Neural cell (in vitro differentiated cells): ENCODE results near the gene CACNA1I. TPM values are rescaled to one million over a fixed set of nuclear protein-coding genes. Genes with fewer than 3 reads are reported as not detected.

ENCODE experiments used
- H2AFZ ChIP-seq: fragments of 200-600, 300-800 bp; sonication (generic), shearing (Covaris generic); 2 replicates; pipeline ENCODE4 v1.6.0; 2014; ENCODE audit warnings: low read depth, mild to moderate bottlenecking, antibody characterized with exemption, low read length, moderate library complexity
- H3F3A ChIP-seq: fragments of 200-600 bp; shearing (Covaris generic); 2 replicates; pipeline ENCODE4 v1.6.1; 2016; ENCODE audit warnings: mild to moderate bottlenecking, moderate library complexity, mixed read lengths, antibody characterized with exemption, low read length; ENCODE audit not compliant: insufficient read depth, poor library complexity, severe bottlenecking
- H3K27ac ChIP-seq: fragments of 200-600, 300-800 bp; sonication (generic), shearing (Covaris generic); 2 replicates; pipeline ENCODE4 v1.5.1; 2014; ENCODE audit warnings: mild to moderate bottlenecking, low read length, moderate library complexity
- H3K27me3 ChIP-seq: fragments of 300-800, 200-600 bp; sonication (generic), shearing (Covaris generic); 2 replicates; pipeline ENCODE4 v1.6.0; 2014; ENCODE audit warnings: mild to moderate bottlenecking, low read depth, low read length, moderate library complexity; ENCODE audit not compliant: insufficient read depth
- H3K36me3 ChIP-seq: fragments of 300-800, 200-600 bp; sonication (generic), shearing (Covaris generic); 2 replicates; pipeline ENCODE4 v1.5.1; 2014; ENCODE audit warnings: mild to moderate bottlenecking, antibody characterized with exemption, low read length, moderate library complexity; ENCODE audit not compliant: insufficient read depth
- H3K4me2 ChIP-seq: fragments of 300-800, 200-600 bp; sonication (generic), shearing (Covaris generic); 2 replicates; pipeline ENCODE4 v1.6.0; 2014; ENCODE audit warnings: mild to moderate bottlenecking, low read length
- H3K4me3 ChIP-seq: fragments of 300-800, 200-600 bp; sonication (generic), shearing (Covaris generic); 2 replicates; pipeline ENCODE4 v1.5.1; 2014; ENCODE audit warnings: mild to moderate bottlenecking, low read length, moderate library complexity
- H3K79me2 ChIP-seq: fragments of 200-600 bp; shearing (Covaris generic); replicated peaks from 2 replicates; pipeline ENCODE4 v1.6.0; 2014; ENCODE audit warnings: mild to moderate bottlenecking, low read length, moderate library complexity; ENCODE audit not compliant: insufficient read depth
- H3K9ac ChIP-seq: fragments of 300-800, 200-600 bp; sonication (generic), shearing (Covaris generic); 2 replicates; pipeline ENCODE4 v1.6.1; 2016; ENCODE audit warnings: mild to moderate bottlenecking, low read length, mixed read lengths
- H3K9me2 ChIP-seq: fragments of 200-600 bp; shearing (Covaris generic); 2 replicates; pipeline ENCODE4 v1.6.1; 2016; ENCODE audit warnings: mild to moderate bottlenecking, low read length, mixed read lengths; ENCODE audit not compliant: insufficient read depth
- H3K9me3 ChIP-seq: fragments of 200-600, 300-800 bp; sonication (generic), shearing (Covaris generic); 2 replicates; pipeline ENCODE4 v1.6.1; 2016; ENCODE audit warnings: mild to moderate bottlenecking, mixed run types, low read length, moderate library complexity, mixed read lengths
- H4K20me1 ChIP-seq: fragments of 200-600 bp; shearing (Covaris generic); 2 replicates; pipeline ENCODE4 v1.6.1; 2016; ENCODE audit warnings: mild to moderate bottlenecking, mixed run types; ENCODE audit not compliant: insufficient read depth
- EP300 ChIP-seq: fragments of 450-650 bp; conservative IDR thresholded peaks from 2 replicates; pipeline ENCODE4 v1.6.1; 2014; ENCODE audit warnings: antibody characterized with exemption, mild to moderate bottlenecking, moderate library complexity; ENCODE audit not compliant: poor library complexity, severe bottlenecking
- EZH2 ChIP-seq: fragments of 200-600, 300-800 bp; shearing (Covaris generic), sonication (generic); IDR thresholded peaks from 2 replicates; pipeline ENCODE4 v1.6.1; 2014; ENCODE audit warnings: antibody characterized with exemption, low read length, borderline replicate concordance, mild to moderate bottlenecking; ENCODE audit not compliant: insufficient read depth, poor library complexity, severe bottlenecking
- MXI1 ChIP-seq: fragments of 450-650 bp; conservative IDR thresholded peaks from 2 replicates; pipeline ENCODE4 v1.6.1; 2014; ENCODE audit warnings: antibody characterized with exemption, mild to moderate bottlenecking; ENCODE audit not compliant: poor library complexity, severe bottlenecking
- POLR2AphosphoS5 ChIP-seq: IDR thresholded peaks from 2 replicates; pipeline ENCODE4 v1.6.1; 2012
- RAD21 ChIP-seq: fragments of 450-650 bp; conservative IDR thresholded peaks from 2 replicates; pipeline ENCODE4 v1.6.1; 2014; ENCODE audit warnings: antibody characterized with exemption, mild to moderate bottlenecking, moderate library complexity
- SMC3 ChIP-seq: fragments of 450-650 bp; conservative IDR thresholded peaks from 2 replicates; pipeline ENCODE4 v1.6.1; 2014; ENCODE audit warnings: antibody characterized with exemption, mild to moderate bottlenecking, moderate library complexity; ENCODE audit not compliant: poor library complexity
- TAF1 ChIP-seq: IDR thresholded peaks from 2 replicates; pipeline ENCODE4 v1.6.1; 2012; ENCODE audit warnings: low read depth
- polyA plus RNA-seq: library from polyadenylated mRNA; depleted of rRNA; stranded (reverse); fragments of >200 nt; gene quantifications from 2 replicates; pipeline ENCODE4 v1.2.3, GENCODE V29; 2014
- TF ChIP-seq, protein P1 (sequence below): fragments of 450-650 bp; IDR thresholded peaks from 2 replicates; pipeline ENCODE4 v1.5.1; 2014; ENCODE audit warnings: antibody characterized with exemption, mild to moderate bottlenecking, moderate library complexity; ENCODE audit not compliant: poor library complexity, severe bottlenecking
- TF ChIP-seq, protein P2 (sequence below): IDR thresholded peaks from 2 replicates; pipeline ENCODE4 v1.6.1; 2012; ENCODE audit warnings: borderline replicate concordance

The CACNA1I gene
- polyA plus RNA-seq, 1 donor from 2014 or later, result 1.9 TPM

DNA sequence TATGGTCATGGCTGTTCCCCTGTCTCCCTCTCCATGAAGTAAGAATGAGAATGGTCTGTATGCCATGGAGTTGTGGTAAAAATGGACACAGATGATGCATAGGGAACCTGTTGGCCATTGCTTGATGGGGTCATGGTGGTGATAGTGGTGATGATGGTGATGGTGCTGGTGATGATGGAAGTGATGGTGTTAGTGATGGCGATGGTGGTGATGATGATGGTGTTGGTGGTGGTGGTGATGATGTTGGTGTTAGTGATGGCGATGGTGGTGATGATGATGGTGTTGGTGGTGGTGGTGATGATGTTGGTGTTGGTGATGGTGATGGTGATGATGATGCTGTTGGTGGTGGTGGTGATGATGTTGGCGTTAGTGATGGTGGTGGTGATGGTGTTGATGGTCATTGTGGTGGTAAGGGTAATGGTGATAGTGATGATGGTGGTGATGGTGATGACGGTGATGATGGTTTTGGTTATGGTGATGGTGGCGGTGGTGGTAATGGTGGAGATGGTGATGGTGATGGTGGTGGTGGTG, 5.1 kb upstream of the CACNA1I start:
- Histone ChIP-seq H3K4me3 (no peak overlapping the region), H3F3A (no peaks in the 10 kb centered on the region), H3K9me3 (no peaks in the 10 kb centered on the region), H3K9me2 (no peaks in the 10 kb centered on the region), H3K9ac (no peak overlapping the region), H3K27ac (no peak overlapping the region), H3K36me3 (no peaks in the 10 kb centered on the region), H3K4me2 (no peak overlapping the region), H4K20me1 (no peaks in the 10 kb centered on the region), H3K27me3 (peaks cover 2% of the 10 kb centered on the region), H3K79me2 (no peaks in the 10 kb centered on the region), H2AFZ (no peak overlapping the region)
- TF ChIP-seq, protein P1, sequence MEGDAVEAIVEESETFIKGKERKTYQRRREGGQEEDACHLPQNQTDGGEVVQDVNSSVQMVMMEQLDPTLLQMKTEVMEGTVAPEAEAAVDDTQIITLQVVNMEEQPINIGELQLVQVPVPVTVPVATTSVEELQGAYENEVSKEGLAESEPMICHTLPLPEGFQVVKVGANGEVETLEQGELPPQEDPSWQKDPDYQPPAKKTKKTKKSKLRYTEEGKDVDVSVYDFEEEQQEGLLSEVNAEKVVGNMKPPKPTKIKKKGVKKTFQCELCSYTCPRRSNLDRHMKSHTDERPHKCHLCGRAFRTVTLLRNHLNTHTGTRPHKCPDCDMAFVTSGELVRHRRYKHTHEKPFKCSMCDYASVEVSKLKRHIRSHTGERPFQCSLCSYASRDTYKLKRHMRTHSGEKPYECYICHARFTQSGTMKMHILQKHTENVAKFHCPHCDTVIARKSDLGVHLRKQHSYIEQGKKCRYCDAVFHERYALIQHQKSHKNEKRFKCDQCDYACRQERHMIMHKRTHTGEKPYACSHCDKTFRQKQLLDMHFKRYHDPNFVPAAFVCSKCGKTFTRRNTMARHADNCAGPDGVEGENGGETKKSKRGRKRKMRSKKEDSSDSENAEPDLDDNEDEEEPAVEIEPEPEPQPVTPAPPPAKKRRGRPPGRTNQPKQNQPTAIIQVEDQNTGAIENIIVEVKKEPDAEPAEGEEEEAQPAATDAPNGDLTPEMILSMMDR, result no peak
- TF ChIP-seq TAF1 (no peak), SMC3 (no peak), POLR2AphosphoS5 (no peak), RAD21 (no peak), MXI1 (no peak), EP300 (no peak), EZH2 (no peak)
- TF ChIP-seq, protein P2, sequence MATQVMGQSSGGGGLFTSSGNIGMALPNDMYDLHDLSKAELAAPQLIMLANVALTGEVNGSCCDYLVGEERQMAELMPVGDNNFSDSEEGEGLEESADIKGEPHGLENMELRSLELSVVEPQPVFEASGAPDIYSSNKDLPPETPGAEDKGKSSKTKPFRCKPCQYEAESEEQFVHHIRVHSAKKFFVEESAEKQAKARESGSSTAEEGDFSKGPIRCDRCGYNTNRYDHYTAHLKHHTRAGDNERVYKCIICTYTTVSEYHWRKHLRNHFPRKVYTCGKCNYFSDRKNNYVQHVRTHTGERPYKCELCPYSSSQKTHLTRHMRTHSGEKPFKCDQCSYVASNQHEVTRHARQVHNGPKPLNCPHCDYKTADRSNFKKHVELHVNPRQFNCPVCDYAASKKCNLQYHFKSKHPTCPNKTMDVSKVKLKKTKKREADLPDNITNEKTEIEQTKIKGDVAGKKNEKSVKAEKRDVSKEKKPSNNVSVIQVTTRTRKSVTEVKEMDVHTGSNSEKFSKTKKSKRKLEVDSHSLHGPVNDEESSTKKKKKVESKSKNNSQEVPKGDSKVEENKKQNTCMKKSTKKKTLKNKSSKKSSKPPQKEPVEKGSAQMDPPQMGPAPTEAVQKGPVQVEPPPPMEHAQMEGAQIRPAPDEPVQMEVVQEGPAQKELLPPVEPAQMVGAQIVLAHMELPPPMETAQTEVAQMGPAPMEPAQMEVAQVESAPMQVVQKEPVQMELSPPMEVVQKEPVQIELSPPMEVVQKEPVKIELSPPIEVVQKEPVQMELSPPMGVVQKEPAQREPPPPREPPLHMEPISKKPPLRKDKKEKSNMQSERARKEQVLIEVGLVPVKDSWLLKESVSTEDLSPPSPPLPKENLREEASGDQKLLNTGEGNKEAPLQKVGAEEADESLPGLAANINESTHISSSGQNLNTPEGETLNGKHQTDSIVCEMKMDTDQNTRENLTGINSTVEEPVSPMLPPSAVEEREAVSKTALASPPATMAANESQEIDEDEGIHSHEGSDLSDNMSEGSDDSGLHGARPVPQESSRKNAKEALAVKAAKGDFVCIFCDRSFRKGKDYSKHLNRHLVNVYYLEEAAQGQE, result no peak

- H3K36me3 ChIP-seq, result no peaks in the 10 kb centered on the region
- no peak overlapping the region for H2AFZ ChIP-seq
- H3K9me3 ChIP-seq, result no peaks in the 10 kb centered on the region
- H3K27ac ChIP-seq, result no peak overlapping the region
- no peaks in the 10 kb centered on the region for H3K79me2 ChIP-seq
- no peaks in the 10 kb centered on the region for H3K9me2 ChIP-seq
- no peaks in the 10 kb centered on the region for H3F3A ChIP-seq
- no peak overlapping the region for H3K4me3 ChIP-seq
- TF ChIP-seq EP300 (no peak), TAF1 (no peak), SMC3 (no peak), RAD21 (no peak), EZH2 (no peak)
- TF ChIP-seq, protein P1, result no peak
- TF ChIP-seq, protein P2, result no peak
- no peaks in the 10 kb centered on the region for H3K27me3 ChIP-seq
- no peak overlapping the region for H3K4me2 ChIP-seq
- H4K20me1 ChIP-seq, result no peaks in the 10 kb centered on the region
- no peak overlapping the region for H3K9ac ChIP-seq
Measured at GRCh38 chr22:39567135-39567946, 3.2 kb upstream of the CACNA1I start.
